HG03521 (cell line): Measurements from ENCODE around the gene RUBCN.
"Not testable (repeated sequence)": the region's sequence is repeated elsewhere in the genome, so short reads cannot be mapped to it uniquely, and the experiment has no call there.

Experiments used
- ATAC-seq: cut with Tn5 transposase; IDR thresholded peaks from one replicate; pipeline ENCODE4 v1.9.1; 2021; ENCODE audit warnings: mild to moderate bottlenecking, moderate library complexity; ENCODE audit not compliant: unreplicated experiment

Gene RUBCN

GRCh38 chr3:197736010-197736490 is 654 bp downstream of the RUBCN start:
- no peak for ATAC-seq

- ATAC-seq = peak; percentile 32
These were observed 1.9 kb downstream of the RUBCN start for GRCh38 chr3:197734667-197735318.

GRCh38 chr3:197733042-197733441 is 3.7 kb downstream of the RUBCN start:
- ATAC-seq = no peak

GRCh38 chr3:197731483-197731882 is 5.2 kb downstream of the RUBCN start:
- not testable (repeated sequence) for ATAC-seq

GRCh38 chr3:197730770-197731169 is 5.9 kb downstream of the RUBCN start:
- not testable (repeated sequence) for ATAC-seq

- ATAC-seq = no peak
These were observed 6.5 kb downstream of the RUBCN start for GRCh38 chr3:197730200-197730599.

- ATAC-seq = no peak
These were observed 8.2 kb downstream of the RUBCN start for GRCh38 chr3:197728487-197728886.

- not testable (repeated sequence) for ATAC-seq
These were observed 8.8 kb downstream of the RUBCN start for GRCh38 chr3:197727878-197728277.

- ATAC-seq = no peak
These were observed 14.0 kb downstream of the RUBCN start for GRCh38 chr3:197722734-197723133.

GRCh38 chr3:197720694-197721093 is 16.0 kb downstream of the RUBCN start:
- no peak for ATAC-seq

- no peak for ATAC-seq
These were observed 17.8 kb downstream of the RUBCN start for GRCh38 chr3:197718891-197719290.

GRCh38 chr3:197714251-197714650 is 22.5 kb downstream of the RUBCN start:
- ATAC-seq = no peak

- no peak for ATAC-seq
These were observed 23.3 kb downstream of the RUBCN start for GRCh38 chr3:197713477-197713822.

- ATAC-seq = peak; percentile 88
These were observed 24.6 kb downstream of the RUBCN start for GRCh38 chr3:197711973-197712707.

GRCh38 chr3:197710965-197711364 is 25.7 kb downstream of the RUBCN start:
- ATAC-seq = not testable (repeated sequence)

- ATAC-seq = no peak
These were observed 27.6 kb downstream of the RUBCN start for GRCh38 chr3:197709135-197709534.

GRCh38 chr3:197706658-197707057 is 30.0 kb downstream of the RUBCN start:
- no peak for ATAC-seq

GRCh38 chr3:197701841-197702240 is 34.9 kb downstream of the RUBCN start:
- no peak for ATAC-seq

- ATAC-seq = no peak
These were observed 36.6 kb downstream of the RUBCN start for GRCh38 chr3:197700095-197700494.

GRCh38 chr3:197697355-197697754 is 39.3 kb downstream of the RUBCN start:
- no peak for ATAC-seq

- ATAC-seq = no peak
These were observed 42.5 kb downstream of the RUBCN start for GRCh38 chr3:197694251-197694650.

- no peak for ATAC-seq
These were observed 44.1 kb downstream of the RUBCN start for GRCh38 chr3:197692641-197693040.
